ENCODE results near the gene TNFSF9. TPM values are rescaled to one million over a fixed set of nuclear protein-coding genes. Genes with fewer than 3 reads are reported as not detected.
"Not testable (repeated sequence)": the region's sequence is repeated elsewhere in the genome, so short reads cannot be mapped to it uniquely, and the experiment has no call there.

TNFSF9 gene
- total RNA-seq, 4 donors from 2014 or later, result 0.17 to 0.27 TPM; not detected in 2

GRCh38 chr19:6564393-6564792, 33.6 kb downstream of the TNFSF9 start:
- ATAC-seq, result no peak
- Histone ChIP-seq H3K27me3 (peaks cover 47% of the 10 kb centered on the region), H3K4me3 (no peak overlapping the region), H3K36me3 (no peaks in the 10 kb centered on the region), H3K4me1 (no peaks in the 10 kb centered on the region), H3K9me3 (peaks cover 0 to 18% (median 0%) of the 10 kb centered on the region in 3 donors), H3K27ac (no peak overlapping the region)
- WGBS, 2 donors (ENCODE audit: low coverage in 1 of 2), result 60 to 63% methylated on average over 1 to 2 of the region's 2 CpGs
- TF ChIP-seq EP300 (IDR thresholded peaks at IDR 0.05) (no peak), POLR2A (IDR thresholded peaks at IDR 0.05) (no peak)

- not testable (repeated sequence) for H3K4me1 ChIP-seq, H3K27ac ChIP-seq, H3K36me3 ChIP-seq, H3K4me3 ChIP-seq, ATAC-seq
- H3K27me3 ChIP-seq, result peaks cover 41% of the 10 kb centered on the region
- 59 to 62% methylated on average over 2 to 3 of the region's 3 CpGs for WGBS, 2 donors (ENCODE audit: low coverage in 1 of 2)
- peaks cover 0 to 30% (median 0%) of the 10 kb centered on the region in 3 donors for H3K9me3 ChIP-seq
Measured at GRCh38 chr19:6566727-6567126, 35.9 kb downstream of the TNFSF9 start.

GRCh38 chr19:6568010-6568526, 37.2 kb downstream of the TNFSF9 start:
- H3K9me3 ChIP-seq, result peaks cover 0 to 36% (median 0%) of the 10 kb centered on the region in 3 donors
- H3K36me3 ChIP-seq, result no peaks in the 10 kb centered on the region
- WGBS, 2 donors (ENCODE audit: low coverage in 1 of 2), result 38 to 47% methylated on average over 5 to 7 of the region's 8 CpGs
- TF ChIP-seq EP300 (IDR thresholded peaks at IDR 0.05), result no peak
- no peak for TF ChIP-seq CTCF (IDR thresholded peaks at IDR 0.05)
- no peak for TF ChIP-seq POLR2A (IDR thresholded peaks at IDR 0.05)
- no peak for TF ChIP-seq POLR2AphosphoS5 (IDR thresholded peaks at IDR 0.05)
- peaks cover 40% of the 10 kb centered on the region for H3K27me3 ChIP-seq
- no peak for ATAC-seq
- H3K27ac ChIP-seq, result no peak overlapping the region
- no peaks in the 10 kb centered on the region for H3K4me1 ChIP-seq
- H3K4me3 ChIP-seq, result no peak overlapping the region

GRCh38 chr19:6568816-6569215, 38.0 kb downstream of the TNFSF9 start:
- Histone ChIP-seq H3K4me3 (no peak overlapping the region), H3K9me3 (peaks cover 0 to 29% (median 0%) of the 10 kb centered on the region in 3 donors), H3K4me1 (no peaks in the 10 kb centered on the region), H3K27ac (no peak overlapping the region), H3K27me3 (peaks cover 39% of the 10 kb centered on the region), H3K36me3 (no peaks in the 10 kb centered on the region)
- WGBS, 2 donors (ENCODE audit: low coverage in 1 of 2), result 54 to 72% methylated on average over 3 of the region's 3 CpGs
- no peak for TF ChIP-seq CTCF (IDR thresholded peaks at IDR 0.05)
- TF ChIP-seq EP300 (IDR thresholded peaks at IDR 0.05), result no peak
- TF ChIP-seq POLR2A (IDR thresholded peaks at IDR 0.05), result no peak
- TF ChIP-seq POLR2AphosphoS5 (IDR thresholded peaks at IDR 0.05), result no peak
- no peak for ATAC-seq

GRCh38 chr19:6570764-6571163, 39.9 kb downstream of the TNFSF9 start:
- ATAC-seq, result no peak
- peaks cover 0 to 19% (median 0%) of the 10 kb centered on the region in 3 donors for H3K9me3 ChIP-seq
- peaks cover 35% of the 10 kb centered on the region for H3K27me3 ChIP-seq
- no peaks in the 10 kb centered on the region for H3K4me1 ChIP-seq
- TF ChIP-seq POLR2AphosphoS5 (IDR thresholded peaks at IDR 0.05), result no peak
- no peak for TF ChIP-seq CTCF (IDR thresholded peaks at IDR 0.05)
- H3K27ac ChIP-seq, result no peak overlapping the region
- 66 to 82% methylated on average over 3 of the region's 3 CpGs for WGBS, 2 donors (ENCODE audit: low coverage in 1 of 2)
- H3K36me3 ChIP-seq, result no peaks in the 10 kb centered on the region
- H3K4me3 ChIP-seq, result no peak overlapping the region

- Histone ChIP-seq H3K27ac (no peak overlapping the region), H3K27me3 (peaks cover 35% of the 10 kb centered on the region), H3K4me1 (no peaks in the 10 kb centered on the region), H3K4me3 (no peak overlapping the region), H3K36me3 (no peaks in the 10 kb centered on the region), H3K9me3 (peaks cover 0 to 19% (median 0%) of the 10 kb centered on the region in 3 donors)
- no peak for ATAC-seq
- TF ChIP-seq EP300 (IDR thresholded peaks at IDR 0.05) (no peak), CTCF (IDR thresholded peaks at IDR 0.05) (no peak), POLR2AphosphoS5 (IDR thresholded peaks at IDR 0.05) (no peak), POLR2A (IDR thresholded peaks at IDR 0.05) (no peak)
Measured at GRCh38 chr19:6571167-6571566, 40.3 kb downstream of the TNFSF9 start.
